Activated CD4-positive, alpha-beta T cell treated with anti-CD3 and anti-CD28 coated beads, Interleukin-2, amount 10 ng/mL, durations not matched to agents 7 days and 5 days (primary cell): Measurements from ENCODE around the gene FSIP2. TPM values are rescaled to one million over a fixed set of nuclear protein-coding genes. Genes with fewer than 3 reads are reported as not detected.

Source experiments
- CTCF ChIA-PET: fragments of 350-600 bp; sonication (Branson Sonifier 250); formaldehyde crosslinking; loops from one replicate; lab custom pipeline; 2021; ENCODE audit warnings: antibody characterized with exemption; lab: Charles Lee
- POLR2A ChIA-PET: fragments of 350-600 bp; sonication (Branson Sonifier 250); formaldehyde crosslinking; loops from one replicate; lab custom pipeline; 2021; ENCODE audit warnings: antibody characterized with exemption; lab: Charles Lee
- DNase-seq: peaks from one replicate; pipeline ENCODE4 v3.0.0-alpha.2; 2020
- H3K27ac Mint-ChIP-seq: one replicate; pipeline ENCODE4 v1.8.0; 2021; ENCODE audit warnings: mild to moderate bottlenecking, moderate library complexity, mixed read lengths
- H3K27me3 Mint-ChIP-seq: one replicate; pipeline ENCODE4 v1.8.0; 2021; ENCODE audit warnings: mixed read lengths
- H3K36me3 Mint-ChIP-seq: one replicate; pipeline ENCODE4 v1.8.0; 2021; ENCODE audit warnings: low read depth, mixed read lengths
- H3K4me1 Mint-ChIP-seq: one replicate; pipeline ENCODE4 v1.8.0; 2021; ENCODE audit warnings: mixed read lengths
- H3K4me3 Mint-ChIP-seq: one replicate; pipeline ENCODE4 v1.8.0; 2021; ENCODE audit warnings: mild to moderate bottlenecking, moderate library complexity, mixed read lengths
- H3K9me3 Mint-ChIP-seq: one replicate; pipeline ENCODE4 v1.8.0; 2021; ENCODE audit warnings: mixed read lengths
- total RNA-seq, 2 experiments: library from RNA; stranded (reverse); gene quantifications; one replicate each; pipeline ENCODE4 v1.2.3, GENCODE V29; 2021

The FSIP2 gene, protein sequence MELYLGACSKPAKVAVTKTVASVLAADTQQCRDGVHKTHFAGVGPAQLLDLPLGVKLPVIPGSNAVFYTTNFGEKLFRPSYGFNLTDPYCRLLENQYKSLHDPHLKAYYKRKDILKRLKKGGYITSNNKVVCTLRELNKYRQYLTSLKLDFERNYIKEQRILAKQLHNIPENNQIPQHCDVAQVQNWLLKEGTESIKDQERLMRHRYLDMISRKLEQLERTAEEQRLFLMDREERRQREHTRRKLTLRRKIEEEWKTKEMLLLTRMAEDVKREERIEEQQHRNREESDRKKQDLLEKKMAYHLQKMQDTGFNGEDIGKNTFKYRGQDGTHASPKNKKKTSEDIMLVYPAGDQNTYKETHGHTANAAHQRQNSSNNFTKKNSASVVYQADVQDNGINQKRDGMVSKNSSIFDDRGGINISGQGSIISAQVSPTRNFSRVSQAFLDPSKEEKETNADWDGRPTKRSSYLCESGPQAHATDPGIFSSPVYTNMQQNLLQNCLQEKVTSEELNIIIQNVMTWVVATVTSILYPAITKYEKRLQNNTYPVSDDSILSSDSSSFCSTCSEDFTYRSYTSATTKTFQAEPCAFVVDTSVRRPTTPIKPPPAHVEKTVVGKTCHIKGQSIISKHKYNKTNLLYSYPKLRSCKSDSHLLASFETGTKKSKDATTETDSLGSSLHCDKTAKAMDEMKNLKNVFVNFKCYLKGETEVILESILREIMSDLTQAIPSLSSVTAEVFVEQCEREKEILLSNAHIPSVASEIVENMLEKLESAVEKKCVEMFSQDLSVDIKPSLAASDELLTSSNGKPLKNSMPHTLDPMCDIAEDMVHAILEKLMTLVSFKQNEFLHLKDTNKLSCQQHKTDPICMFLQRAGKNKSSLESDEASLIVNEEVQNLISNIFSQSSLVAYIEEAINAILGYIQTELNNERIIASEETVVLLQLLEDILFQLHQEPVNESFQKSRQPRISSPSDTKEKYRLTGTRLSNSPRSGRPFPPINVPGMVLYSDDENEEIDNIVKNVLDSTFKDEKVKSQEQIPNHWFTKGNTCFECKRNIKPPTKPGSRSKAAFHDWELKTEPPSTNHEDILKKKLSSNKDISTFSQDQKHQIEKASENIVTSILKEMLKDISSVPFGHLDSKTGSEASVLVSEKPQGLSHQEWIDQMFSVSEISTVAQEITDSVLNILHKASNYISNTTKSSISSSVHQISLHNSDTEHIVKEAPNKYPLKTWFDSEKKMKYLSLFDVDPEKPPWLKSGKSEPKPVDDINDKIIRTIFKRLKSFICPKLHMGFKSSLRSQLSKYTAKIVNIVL (N-terminal part only)
- total RNA-seq: under 1 TPM; 0.17 TPM

DNA sequence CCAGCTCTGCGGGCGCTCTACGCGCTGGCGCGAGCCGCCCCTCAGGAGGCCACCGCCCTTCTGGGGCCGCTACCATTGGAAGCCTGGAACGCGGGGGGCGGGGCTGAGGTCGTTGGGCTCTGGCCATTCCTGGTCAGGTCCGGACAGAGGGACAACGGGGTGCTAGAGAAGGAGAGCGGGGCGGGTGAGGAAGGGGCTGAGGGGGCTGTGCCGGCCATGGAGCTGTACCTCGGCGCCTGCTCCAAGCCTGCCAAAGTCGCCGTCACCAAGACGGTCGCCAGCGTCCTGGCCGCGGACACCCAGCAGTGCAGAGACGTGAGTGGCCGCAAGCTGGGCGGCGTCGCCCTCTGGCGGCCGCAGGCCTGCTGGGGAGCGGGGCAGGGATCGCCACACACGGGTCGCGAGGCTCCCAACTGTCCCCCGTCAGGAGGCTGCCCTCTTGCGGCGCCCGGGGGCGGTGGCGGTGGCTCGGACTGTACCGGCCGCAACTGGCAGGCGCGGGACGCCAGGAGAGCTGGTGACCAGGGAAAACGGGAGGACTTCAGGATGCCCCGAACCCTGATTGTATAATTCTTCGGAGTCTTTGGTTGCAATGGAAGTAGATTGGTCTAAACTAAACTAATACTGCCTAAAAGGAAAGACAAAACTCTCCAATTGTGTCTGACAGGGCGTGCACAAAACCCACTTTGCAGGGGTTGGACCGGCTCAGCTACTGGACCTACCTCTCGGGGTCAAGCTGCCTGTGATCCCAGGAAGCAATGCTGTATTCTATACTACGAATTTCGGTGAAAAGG, at the start of gene FSIP2:
FSIP2 (plus strand) TSS at position 126 of the 794 bp plus-strand sequence; CDS start at position 217, 91 bp downstream.
- CTCF ChIA-PET: interaction anchor here (0.5 to 0.9 kb wide), 3 partner anchors 9 to 561 kb away, joined by 3 read pairs; no protein-coding TSS in a partner anchor
- Mint-ChIP-seq H3K4me3 (no peak within 1 kb of the TSS), H3K9me3 (no peaks in the 10 kb centered on the region), H3K27me3 (peaks cover 8% of the 10 kb centered on the region), H3K4me1 (no peaks in the 10 kb centered on the region), H3K36me3 (no peaks in the 10 kb centered on the region), H3K27ac (no peak within 1 kb of the TSS)
- POLR2A ChIA-PET: no interaction called here
- DNase-seq: peak; percentile 26

DNA sequence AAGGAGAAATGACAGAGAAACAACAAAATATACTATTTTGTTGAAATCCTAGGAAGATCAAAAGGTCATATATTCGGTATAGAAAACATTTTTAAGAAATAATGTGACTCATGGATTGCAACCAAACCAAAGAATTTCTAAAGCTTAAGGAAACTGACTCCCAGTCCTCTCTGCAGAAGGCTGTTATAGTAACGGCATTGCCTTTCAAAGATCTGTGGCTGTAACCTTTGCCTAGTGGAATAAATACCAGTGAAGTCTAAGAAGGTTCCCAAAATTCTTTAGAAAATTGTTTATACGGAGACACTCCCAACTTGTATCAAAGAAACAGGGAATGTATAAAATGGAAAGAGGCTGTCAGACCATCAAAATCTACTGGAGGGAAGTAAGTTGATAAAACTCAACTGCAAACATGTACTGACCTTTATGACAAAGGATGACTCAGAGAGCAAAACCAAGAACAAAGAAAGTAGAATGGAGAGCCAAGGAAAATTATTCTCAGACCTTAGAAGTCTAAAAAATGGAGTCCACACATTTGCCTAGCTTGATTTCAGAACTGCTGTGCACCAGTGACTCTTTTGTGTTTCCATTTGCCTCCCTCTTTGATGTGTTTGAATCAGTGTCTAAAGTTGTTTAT, 48.6 kb upstream of the FSIP2 start:
- H3K4me1 Mint-ChIP-seq: no peaks in the 10 kb centered on the region
- ChIA-PET POLR2A (no interaction called here), CTCF (no interaction called here)
- no peaks in the 10 kb centered on the region for H3K9me3 Mint-ChIP-seq
- H3K27ac Mint-ChIP-seq: no peak overlapping the region
- H3K4me3 Mint-ChIP-seq: no peak overlapping the region
- H3K36me3 Mint-ChIP-seq: no peaks in the 10 kb centered on the region
- H3K27me3 Mint-ChIP-seq: no peaks in the 10 kb centered on the region
- no peak for DNase-seq

DNA sequence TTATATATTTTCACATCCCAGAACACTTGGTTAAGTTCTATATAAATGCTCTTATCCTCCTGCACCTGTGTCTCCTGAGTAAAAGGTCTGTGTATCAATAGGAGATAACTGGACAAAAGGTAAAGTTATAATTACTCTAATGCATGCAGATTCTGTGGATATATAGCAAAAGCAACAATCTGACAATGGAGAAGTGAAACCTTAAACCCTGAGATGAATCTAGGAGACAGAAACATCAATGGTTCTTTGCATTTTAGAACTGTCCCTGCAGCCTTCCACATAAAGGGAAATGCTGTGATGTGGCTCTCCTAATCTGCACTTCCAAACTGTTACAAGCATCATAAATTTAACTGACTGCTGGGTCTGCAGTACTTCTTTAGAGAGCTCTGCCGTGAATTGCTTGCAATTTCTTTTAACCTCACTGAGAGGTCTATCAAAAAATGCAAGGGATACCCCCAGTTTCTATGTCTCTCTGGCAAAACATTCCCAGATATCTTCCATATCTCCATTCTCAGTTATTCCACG, 42.8 kb upstream of the FSIP2 start:
- Mint-ChIP-seq H3K9me3 (no peaks in the 10 kb centered on the region), H3K27ac (no peak overlapping the region), H3K36me3 (no peaks in the 10 kb centered on the region), H3K4me1 (no peaks in the 10 kb centered on the region), H3K27me3 (no peaks in the 10 kb centered on the region), H3K4me3 (no peak overlapping the region)
- ChIA-PET CTCF (no interaction called here), POLR2A (no interaction called here)
- DNase-seq: no peak

DNA sequence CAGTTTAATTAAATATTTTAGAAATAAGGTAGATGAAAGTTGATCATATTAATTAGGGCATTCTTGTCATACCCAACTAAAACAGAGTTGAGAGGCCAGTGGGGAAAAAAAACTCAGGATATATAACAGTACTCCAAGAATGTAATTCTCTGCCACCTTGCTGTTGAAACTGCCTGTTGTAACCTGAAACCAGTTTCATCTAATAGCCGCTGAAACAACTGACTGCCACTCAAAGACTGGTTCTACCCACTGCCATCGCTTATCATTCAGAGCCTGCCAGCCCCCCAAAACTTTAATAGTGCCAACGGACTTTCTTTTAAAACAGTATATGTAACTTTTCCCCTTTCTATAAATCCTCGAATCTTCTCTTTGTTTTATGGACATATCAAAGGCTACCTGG, 37.7 kb upstream of the FSIP2 start:
- DNase-seq: no peak
- Mint-ChIP-seq H3K4me1 (no peaks in the 10 kb centered on the region), H3K27ac (no peak overlapping the region), H3K36me3 (no peaks in the 10 kb centered on the region), H3K4me3 (no peak overlapping the region), H3K9me3 (no peaks in the 10 kb centered on the region), H3K27me3 (no peaks in the 10 kb centered on the region)
- POLR2A ChIA-PET: no interaction called here
- CTCF ChIA-PET: no interaction called here

DNA sequence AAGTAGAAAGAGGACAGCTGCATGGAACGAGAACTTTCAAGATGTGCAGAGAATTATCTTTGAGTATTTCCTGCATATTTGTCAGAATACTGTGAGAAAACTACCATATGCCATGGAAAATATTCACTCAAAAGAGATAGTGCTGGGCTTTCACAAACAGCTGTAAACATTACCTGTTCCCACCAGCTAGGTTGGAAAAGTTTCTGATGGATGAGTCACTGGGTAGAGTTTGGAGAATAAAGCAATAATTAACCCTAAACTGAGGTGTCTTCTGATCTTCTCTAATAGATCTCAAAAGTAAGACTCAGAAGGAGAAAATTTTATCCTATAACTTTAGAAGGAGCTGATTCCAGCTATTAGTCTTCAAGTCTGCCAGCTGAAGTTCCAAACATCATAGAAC, 3.9 kb upstream of the FSIP2 start:
- no peak overlapping the region for H3K27ac Mint-ChIP-seq
- no peak for DNase-seq
- no peaks in the 10 kb centered on the region for H3K4me1 Mint-ChIP-seq
- ChIA-PET CTCF (no interaction called here), POLR2A (no interaction called here)
- H3K9me3 Mint-ChIP-seq: no peaks in the 10 kb centered on the region
- H3K4me3 Mint-ChIP-seq: no peak overlapping the region
- H3K36me3 Mint-ChIP-seq: no peaks in the 10 kb centered on the region
- peaks cover 8% of the 10 kb centered on the region for H3K27me3 Mint-ChIP-seq

DNA sequence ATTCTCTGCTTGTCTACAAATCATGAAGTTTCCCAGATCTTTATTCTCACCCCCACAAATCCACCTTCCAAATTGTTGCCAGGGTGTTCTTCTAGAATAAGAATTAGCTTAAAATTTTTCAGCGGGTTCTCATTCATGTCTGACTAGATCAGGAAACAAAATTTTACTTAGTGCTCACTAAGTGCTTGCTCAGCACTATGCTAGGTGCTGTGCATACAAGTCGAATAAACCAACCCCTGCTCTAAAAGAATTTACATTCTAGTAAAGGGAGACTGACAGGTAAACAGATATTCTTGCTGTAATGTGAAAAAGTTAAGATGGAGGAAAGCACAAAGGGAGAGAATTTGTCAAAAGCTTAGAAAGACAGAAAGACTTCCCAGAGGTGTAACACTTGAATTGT, 2.4 kb upstream of the FSIP2 start:
- Mint-ChIP-seq H3K36me3 (no peaks in the 10 kb centered on the region), H3K9me3 (no peaks in the 10 kb centered on the region), H3K27ac (no peak overlapping the region), H3K27me3 (peaks cover 8% of the 10 kb centered on the region), H3K4me1 (no peaks in the 10 kb centered on the region), H3K4me3 (no peak overlapping the region)
- POLR2A ChIA-PET: no interaction called here
- CTCF ChIA-PET: no interaction called here
- no peak for DNase-seq

DNA sequence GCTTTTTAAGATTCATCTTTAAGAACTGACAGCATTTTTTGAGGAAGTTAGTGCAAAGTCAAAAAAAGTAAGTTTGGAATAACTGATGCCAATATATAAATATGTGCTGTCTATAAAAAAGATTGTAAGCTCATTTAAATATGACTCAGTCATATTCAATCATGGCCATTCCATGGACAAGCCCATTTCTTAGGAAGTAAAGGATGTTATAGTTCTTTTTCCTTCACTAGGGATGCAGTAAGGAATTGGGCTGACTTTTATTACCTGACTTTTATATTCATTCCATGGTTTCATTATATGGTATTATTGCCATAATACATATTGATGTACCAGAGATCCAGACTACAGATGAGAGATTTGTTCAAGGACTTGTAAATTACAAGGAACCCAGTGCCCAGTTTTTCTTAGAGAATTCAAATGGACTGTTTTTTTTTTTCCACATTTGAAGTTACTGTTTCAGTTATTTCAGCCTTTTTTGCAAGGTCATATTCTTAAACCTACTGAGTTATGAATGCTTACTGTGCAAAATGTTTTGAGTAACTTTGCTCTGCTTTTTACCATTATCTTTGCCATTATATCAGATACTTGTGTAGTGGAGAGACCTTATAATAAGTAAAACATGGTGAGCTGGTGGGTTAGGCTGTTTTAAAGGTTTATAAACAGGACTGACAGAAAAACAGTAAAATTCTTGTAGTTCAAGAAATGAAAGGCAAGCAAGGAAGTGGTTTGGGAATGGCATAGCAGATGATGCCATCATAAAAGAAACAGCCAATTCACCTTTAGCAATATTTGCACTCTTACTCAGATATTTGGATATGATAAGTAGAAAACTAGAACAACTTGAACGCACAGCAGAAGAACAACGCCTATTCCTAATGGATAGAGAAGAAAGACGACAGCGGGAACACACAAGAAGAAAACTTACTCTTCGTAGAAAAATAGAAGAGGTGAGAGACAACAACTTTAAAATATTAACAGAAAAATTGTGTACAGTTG, 7.6 kb downstream of the FSIP2 start:
- Mint-ChIP-seq H3K9me3 (no peaks in the 10 kb centered on the region), H3K4me1 (no peaks in the 10 kb centered on the region), H3K4me3 (no peak overlapping the region), H3K27ac (no peak overlapping the region), H3K36me3 (no peaks in the 10 kb centered on the region), H3K27me3 (no peaks in the 10 kb centered on the region)
- CTCF ChIA-PET: interaction anchor here (1.0 kb wide), 1 partner anchor 14 kb away, joined by 3 read pairs; no protein-coding TSS in a partner anchor
- POLR2A ChIA-PET: no interaction called here
- DNase-seq: no peak

DNA sequence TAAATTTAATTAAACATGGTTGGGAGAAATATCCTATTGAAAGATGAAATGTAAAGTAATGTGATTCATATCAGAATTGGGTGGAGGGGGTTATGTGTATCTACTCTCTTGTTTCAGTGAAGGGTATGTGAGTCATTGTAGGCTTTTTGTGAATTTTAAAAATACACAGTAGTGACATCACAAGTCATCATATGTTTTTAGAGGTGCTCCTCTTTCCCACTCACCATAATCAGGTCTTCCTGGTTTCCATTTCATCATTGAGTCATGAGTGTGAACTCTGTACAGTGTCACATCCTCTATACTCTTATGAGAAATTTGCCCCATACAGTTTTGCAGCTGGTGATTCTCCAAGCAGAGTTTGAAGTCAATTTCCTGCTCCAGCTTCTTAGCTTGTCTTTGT, 18.8 kb downstream of the FSIP2 start:
- Mint-ChIP-seq H3K27ac (no peak overlapping the region), H3K4me1 (no peaks in the 10 kb centered on the region), H3K9me3 (no peaks in the 10 kb centered on the region), H3K4me3 (no peak overlapping the region), H3K27me3 (no peaks in the 10 kb centered on the region), H3K36me3 (no peaks in the 10 kb centered on the region)
- no peak for DNase-seq
- ChIA-PET POLR2A (no interaction called here), CTCF (no interaction called here)

DNA sequence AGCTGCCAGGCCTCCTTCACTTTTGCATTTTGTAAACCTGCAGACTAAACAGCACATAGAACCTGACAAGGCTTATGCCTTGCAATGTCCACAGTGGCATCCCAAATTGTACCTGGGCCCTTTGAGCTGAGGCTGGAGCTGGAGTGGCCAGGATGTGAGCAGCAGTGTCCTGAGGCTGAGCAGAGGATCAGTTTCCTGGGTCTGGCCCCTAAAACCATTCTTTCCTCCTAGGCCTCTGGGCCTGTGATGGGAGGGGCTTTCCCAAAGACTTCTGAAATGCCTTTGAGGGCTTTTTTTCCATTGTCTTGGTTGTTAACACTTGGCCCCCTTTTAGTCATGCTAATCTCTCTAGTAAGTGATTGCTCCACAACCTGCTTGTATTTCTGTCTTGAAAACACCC, 32.8 kb downstream of the FSIP2 start:
- Mint-ChIP-seq H3K36me3 (no peaks in the 10 kb centered on the region), H3K27ac (no peak overlapping the region), H3K27me3 (no peaks in the 10 kb centered on the region), H3K4me3 (no peak overlapping the region), H3K9me3 (peaks cover 36% of the 10 kb centered on the region), H3K4me1 (no peaks in the 10 kb centered on the region)
- DNase-seq: no peak
- CTCF ChIA-PET: no interaction called here
- POLR2A ChIA-PET: no interaction called here

DNA sequence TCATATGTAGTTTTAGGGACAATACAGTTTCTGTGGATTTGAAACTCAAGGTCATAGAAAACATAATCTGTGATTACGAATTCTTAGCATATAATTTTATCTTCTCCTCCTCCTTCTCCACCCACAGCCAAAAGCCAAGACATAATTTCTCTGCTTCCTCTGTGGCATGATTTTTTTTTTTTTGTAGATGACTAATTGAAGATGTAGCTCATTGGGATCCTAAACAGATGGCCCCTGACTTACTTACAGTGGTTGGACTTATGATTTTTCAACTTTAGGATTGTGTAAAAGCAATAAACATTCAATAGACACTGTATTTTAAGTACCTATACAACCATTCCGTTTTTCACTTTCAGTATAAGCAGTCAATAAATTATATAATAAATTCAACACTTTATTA, 42.3 kb downstream of the FSIP2 start:
- no peaks in the 10 kb centered on the region for H3K9me3 Mint-ChIP-seq
- DNase-seq: no peak
- ChIA-PET CTCF (no interaction called here), POLR2A (no interaction called here)
- H3K4me3 Mint-ChIP-seq: no peak overlapping the region
- no peaks in the 10 kb centered on the region for H3K36me3 Mint-ChIP-seq
- no peak overlapping the region for H3K27ac Mint-ChIP-seq
- H3K27me3 Mint-ChIP-seq: no peaks in the 10 kb centered on the region
- no peaks in the 10 kb centered on the region for H3K4me1 Mint-ChIP-seq
